Bladder microvascular endothelial cell (primary cell): ENCODE results near the gene SLC26A2. TPM values are rescaled to one million over a fixed set of nuclear protein-coding genes. Genes with fewer than 3 reads are reported as not detected.

Experiments
- total RNA-seq: library from RNA; depleted of rRNA; stranded (reverse); fragments of >200 nt; gene quantifications from 2 replicates; pipeline ENCODE4 v1.2.3, GENCODE V29; 2014

The SLC26A2 gene
- total RNA-seq: 13.6 and 40.5 TPM in 2 replicates

GRCh38 chr5:149960272-149961185, at the start of gene SLC26A2:
Gene SLC26A2, plus strand, starts transcription at chr5:149960758. Its CDS starts 16,895 bp downstream, at chr5:149977653.

GRCh38 chr5:149944666-149945065, 15.9 kb upstream of the SLC26A2 start, which contains the start of gene PDE6A:
Gene PDE6A, minus strand, starts transcription at chr5:149944793. Its CDS starts 120 bp downstream, at chr5:149944673.

GRCh38 chr5:150000256-150000989, 39.9 kb downstream of the SLC26A2 start, which contains the start of the genes HMGXB3 and TIGD6:
Gene HMGXB3, plus strand, starts transcription at chr5:150000739. Its CDS starts 4,114 bp downstream, at chr5:150004853.
Gene TIGD6, minus strand, starts transcription at chr5:150000654. Its CDS starts 4,306 bp downstream, at chr5:149996348.

Other genes starting within 250 kb of the SLC26A2 start
- gene PPARGC1B, start 230.4 kb upstream of the SLC26A2 start, total RNA-seq: 0.16 and 2.3 TPM in 2 replicates
- 0.06 TPM in 1 of 2 replicates, not detected in the other for gene PDE6A, start 16.0 kb upstream of the SLC26A2 start, total RNA-seq
- gene TIGD6, start 39.9 kb downstream of the SLC26A2 start, total RNA-seq: 4.5 and 6.2 TPM in 2 replicates
- 31.1 and 51.5 TPM in 2 replicates for gene HMGXB3, start 40.0 kb downstream of the SLC26A2 start, total RNA-seq
- not detected in 2 replicates for gene CSF1R, start 125.8 kb downstream of the SLC26A2 start, total RNA-seq
- 2.6 and 8.9 TPM in 2 replicates for gene PDGFRB, start 195.1 kb downstream of the SLC26A2 start, total RNA-seq
- gene CDX1, start 206.0 kb downstream of the SLC26A2 start, total RNA-seq: not detected in 2 replicates
- gene SLC6A7, start 229.3 kb downstream of the SLC26A2 start, total RNA-seq: not detected in 2 replicates